ENCODE results near the gene NKAIN2.

Gene NKAIN2

DNA sequence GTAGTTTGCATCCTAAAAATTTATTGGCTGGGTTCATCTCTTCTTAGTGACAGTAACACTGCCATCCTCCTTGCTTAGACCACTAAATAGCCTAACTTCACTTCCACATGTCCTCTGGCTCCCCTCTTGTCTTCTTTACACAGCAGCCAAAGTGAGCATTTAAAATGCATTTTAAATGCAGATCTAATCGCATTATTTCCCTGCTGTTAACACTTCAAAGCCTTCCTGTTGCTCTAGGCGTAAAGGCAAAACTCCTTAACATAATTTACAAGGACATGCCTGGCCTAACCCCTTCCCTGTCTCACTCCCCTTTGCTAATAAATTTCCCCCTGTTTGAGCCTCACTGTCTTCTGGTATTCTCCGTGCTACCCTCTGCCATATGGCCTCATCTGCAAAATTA lies 26.5 kb downstream of the NKAIN2 start:
- no peaks in the 10 kb centered on the region for H3K27me3 Mint-ChIP-seq
- ATAC-seq (replicated peaks) = no peak
- H3K9me3 Mint-ChIP-seq = no peaks in the 10 kb centered on the region
- H3K36me3 Mint-ChIP-seq = no peaks in the 10 kb centered on the region
- H3K27ac Mint-ChIP-seq = no peak overlapping the region
- H3K4me1 Mint-ChIP-seq = no peaks in the 10 kb centered on the region
- no peak for DNase-seq
- H3K4me3 Mint-ChIP-seq = no peak overlapping the region

DNA sequence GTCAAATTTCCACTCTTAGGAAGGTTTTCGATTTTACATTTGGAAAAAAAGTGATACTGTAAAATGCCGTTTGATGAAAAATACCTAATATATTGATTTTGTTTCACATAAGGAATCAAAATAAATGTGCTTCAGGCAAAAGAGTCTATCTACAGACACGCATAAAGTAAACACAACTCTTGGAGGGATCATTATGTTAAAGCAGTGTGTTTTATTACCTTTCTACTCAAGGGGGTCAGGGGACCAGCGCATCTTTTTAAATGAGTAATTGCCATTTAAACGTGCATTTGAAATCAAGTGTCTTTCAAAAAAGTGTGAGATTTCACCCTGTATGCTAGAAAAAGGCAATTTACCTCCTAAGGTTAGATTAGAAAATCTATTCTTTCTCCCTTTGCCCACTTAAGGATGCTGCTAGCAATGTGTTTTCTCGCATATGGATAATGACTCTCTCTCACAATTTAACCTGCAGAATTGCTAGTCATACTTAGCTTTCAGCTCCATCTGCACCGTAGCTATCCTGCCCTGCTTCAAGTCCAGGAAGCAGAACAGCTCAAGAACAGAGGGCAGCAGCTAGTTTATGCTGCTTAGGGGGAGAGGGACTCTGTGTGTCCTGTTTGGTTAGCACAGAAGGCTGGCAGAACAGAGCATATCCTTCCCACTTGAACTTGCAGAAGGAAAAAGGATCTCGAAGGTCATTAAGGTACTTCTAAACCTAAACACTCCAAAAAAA lies 35.0 kb downstream of the NKAIN2 start:
- Mint-ChIP-seq H3K27ac (no peak overlapping the region), H3K36me3 (no peaks in the 10 kb centered on the region), H3K9me3 (no peaks in the 10 kb centered on the region), H3K27me3 (no peaks in the 10 kb centered on the region), H3K4me3 (no peak overlapping the region), H3K4me1 (no peaks in the 10 kb centered on the region)
- ATAC-seq (replicated peaks) = no peak
- no peak for DNase-seq

DNA sequence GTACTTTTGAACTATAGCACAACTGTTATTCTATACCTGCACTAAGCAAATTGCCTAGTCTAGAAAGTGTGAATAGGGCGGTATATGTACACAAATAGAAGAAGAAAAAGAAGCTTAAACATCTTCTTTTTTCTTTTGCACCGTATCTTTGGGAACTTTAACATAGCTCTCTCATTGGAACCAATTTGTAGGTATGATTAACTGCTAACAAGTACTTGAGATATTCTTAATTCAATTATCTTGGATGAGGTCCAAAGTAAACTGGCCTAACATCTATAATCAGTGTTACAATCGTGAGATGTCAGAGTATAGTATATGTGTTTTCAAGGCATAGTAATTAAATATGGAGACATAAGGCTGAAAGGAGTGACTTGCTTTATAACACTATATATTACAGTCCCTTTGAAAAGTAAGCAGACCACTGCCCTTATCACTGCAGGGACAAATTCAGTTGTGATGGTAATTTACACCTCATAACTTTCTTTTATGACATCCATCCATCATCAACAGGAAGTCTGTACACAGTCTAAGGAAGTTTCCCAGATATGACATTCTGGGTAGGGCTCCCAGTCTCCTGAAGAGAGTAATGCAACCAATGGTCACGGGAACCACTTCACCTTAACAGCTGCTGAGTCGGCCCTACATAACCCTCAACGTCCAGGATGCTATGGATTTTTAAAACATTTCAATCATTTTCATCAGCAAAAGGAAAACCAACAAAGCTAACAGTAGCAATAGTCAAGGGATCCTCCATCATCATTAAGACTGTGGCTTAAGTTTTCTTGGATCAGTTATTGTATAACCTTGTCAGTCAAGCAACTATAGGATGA lies 37.6 kb downstream of the NKAIN2 start:
- DNase-seq = no peak
- no peak overlapping the region for H3K27ac Mint-ChIP-seq
- no peaks in the 10 kb centered on the region for H3K9me3 Mint-ChIP-seq
- H3K4me3 Mint-ChIP-seq = no peak overlapping the region
- ATAC-seq (replicated peaks) = no peak
- H3K36me3 Mint-ChIP-seq = no peaks in the 10 kb centered on the region
- H3K4me1 Mint-ChIP-seq = no peaks in the 10 kb centered on the region
- no peaks in the 10 kb centered on the region for H3K27me3 Mint-ChIP-seq

DNA sequence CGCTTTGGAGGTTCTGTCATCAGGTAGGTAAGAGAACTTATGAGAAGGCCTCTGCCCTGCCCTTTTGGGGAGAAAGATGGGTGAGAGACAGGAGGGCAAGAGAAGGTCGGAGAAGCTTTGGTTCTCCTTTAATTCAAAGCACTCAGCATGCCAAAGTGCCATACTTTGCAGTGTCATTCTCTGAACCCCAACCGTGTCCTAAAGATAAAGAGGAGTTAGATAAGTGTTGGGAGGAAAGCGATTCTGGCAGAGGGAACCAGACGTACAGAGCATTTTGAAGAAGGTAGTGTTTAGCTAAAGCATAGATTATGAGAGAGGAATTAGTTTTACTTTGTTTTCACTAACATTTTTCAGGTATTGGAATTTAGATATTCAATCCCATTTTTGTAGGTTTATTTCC lies 40.3 kb downstream of the NKAIN2 start:
- H3K27me3 Mint-ChIP-seq = no peaks in the 10 kb centered on the region
- ATAC-seq (replicated peaks) = no peak
- H3K27ac Mint-ChIP-seq = no peak overlapping the region
- H3K9me3 Mint-ChIP-seq = peaks cover 0 to 2% of the 10 kb centered on the region in 2 donors
- no peaks in the 10 kb centered on the region for H3K4me1 Mint-ChIP-seq
- no peaks in the 10 kb centered on the region for H3K36me3 Mint-ChIP-seq
- DNase-seq = no peak
- H3K4me3 Mint-ChIP-seq = no peak overlapping the region

DNA sequence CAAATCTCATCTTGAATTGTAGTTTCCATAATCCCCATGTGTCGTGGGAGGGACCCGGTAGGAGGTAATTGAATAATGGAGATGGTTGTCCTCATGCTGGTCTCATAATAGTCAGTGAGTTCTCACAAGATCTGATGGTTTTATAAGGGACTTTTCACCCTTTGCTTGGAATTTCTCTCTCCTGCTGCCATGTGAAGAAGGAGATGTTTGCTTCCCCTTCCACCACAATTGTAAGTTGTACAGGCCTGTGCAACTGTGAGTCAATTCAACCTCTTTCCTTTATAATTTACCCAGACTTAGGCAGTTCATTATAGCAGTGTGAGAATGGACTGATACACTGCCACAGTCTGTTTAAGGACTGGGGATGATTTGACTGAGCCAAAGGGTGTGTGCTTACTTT lies 44.7 kb downstream of the NKAIN2 start:
- Mint-ChIP-seq H3K27me3 (no peaks in the 10 kb centered on the region), H3K4me3 (no peak overlapping the region), H3K36me3 (no peaks in the 10 kb centered on the region), H3K9me3 (peaks cover 0 to 2% of the 10 kb centered on the region in 2 donors), H3K4me1 (no peaks in the 10 kb centered on the region), H3K27ac (no peak overlapping the region)
- ATAC-seq (replicated peaks) (no peak), DNase-seq (no peak)

DNA sequence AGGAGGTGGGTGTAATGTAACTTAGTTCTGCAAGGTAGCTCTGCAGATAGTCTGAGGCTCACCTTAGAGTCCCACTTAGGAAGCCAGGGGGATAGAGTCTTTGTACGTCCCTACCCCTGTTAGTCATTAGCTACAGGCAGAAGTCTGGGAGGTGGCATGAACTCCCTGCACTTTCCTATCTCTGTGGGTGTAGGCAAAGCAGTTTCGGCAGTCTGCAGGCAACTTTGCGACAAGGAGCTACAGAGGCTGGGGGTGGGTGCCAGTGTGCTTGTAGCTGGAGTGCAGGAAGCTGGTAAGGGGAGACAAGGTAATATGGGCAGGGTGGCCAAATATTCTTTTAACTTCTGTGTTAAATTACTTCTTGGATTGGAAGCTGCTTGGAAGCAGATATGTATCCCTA lies 45.7 kb downstream of the NKAIN2 start:
- peaks cover 0 to 2% of the 10 kb centered on the region in 2 donors for H3K9me3 Mint-ChIP-seq
- no peak overlapping the region for H3K4me3 Mint-ChIP-seq
- no peaks in the 10 kb centered on the region for H3K27me3 Mint-ChIP-seq
- DNase-seq (no peak), ATAC-seq (replicated peaks) (no peak)
- no peak overlapping the region for H3K27ac Mint-ChIP-seq
- H3K36me3 Mint-ChIP-seq = no peaks in the 10 kb centered on the region
- no peaks in the 10 kb centered on the region for H3K4me1 Mint-ChIP-seq

DNA sequence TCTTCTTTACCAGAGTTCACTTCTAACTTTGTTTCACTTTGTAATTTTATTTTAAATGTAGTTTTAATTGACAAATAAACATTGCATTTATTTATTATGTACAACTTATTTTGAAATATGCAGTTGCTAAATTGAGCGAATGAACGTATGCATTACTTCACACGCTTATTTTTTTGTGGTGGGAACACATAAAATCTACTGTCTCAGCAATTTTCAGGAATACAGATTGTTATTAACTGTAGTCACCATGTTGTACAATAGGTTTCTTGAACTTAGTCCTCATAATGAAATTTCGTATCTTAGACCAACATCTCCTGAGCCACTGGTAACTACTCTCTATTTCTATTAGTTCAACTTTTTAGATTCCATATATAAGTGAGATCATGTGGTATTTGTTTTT lies 46.9 kb downstream of the NKAIN2 start:
- no peak overlapping the region for H3K4me3 Mint-ChIP-seq
- no peak overlapping the region for H3K27ac Mint-ChIP-seq
- H3K9me3 Mint-ChIP-seq = peaks cover 0 to 2% of the 10 kb centered on the region in 2 donors
- H3K27me3 Mint-ChIP-seq = no peaks in the 10 kb centered on the region
- no peaks in the 10 kb centered on the region for H3K36me3 Mint-ChIP-seq
- no peaks in the 10 kb centered on the region for H3K4me1 Mint-ChIP-seq
- ATAC-seq (replicated peaks) (no peak), DNase-seq (no peak)

DNA sequence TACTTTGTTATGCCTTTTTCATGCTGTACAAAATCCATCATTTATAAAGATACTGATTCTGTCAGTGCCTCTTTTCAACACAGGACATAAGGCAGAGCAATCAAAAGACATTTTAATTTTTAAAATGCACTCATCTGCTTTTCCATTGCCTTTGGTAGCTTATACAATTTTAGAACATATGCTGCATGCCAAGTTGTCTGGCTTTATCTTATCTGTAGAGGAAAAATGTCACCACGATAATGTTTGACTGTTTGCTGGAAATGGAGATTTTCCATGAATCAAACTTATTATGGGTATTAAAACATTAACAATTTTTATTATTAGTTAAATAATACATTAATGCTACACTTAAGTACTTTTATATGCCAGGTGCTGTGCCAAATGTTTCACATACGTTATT lies 50.5 kb downstream of the NKAIN2 start:
- DNase-seq = no peak
- Mint-ChIP-seq H3K27me3 (no peaks in the 10 kb centered on the region), H3K9me3 (no peaks in the 10 kb centered on the region), H3K27ac (no peak overlapping the region), H3K4me1 (no peaks in the 10 kb centered on the region), H3K4me3 (no peak overlapping the region), H3K36me3 (no peaks in the 10 kb centered on the region)
- ATAC-seq (replicated peaks) = no peak

DNA sequence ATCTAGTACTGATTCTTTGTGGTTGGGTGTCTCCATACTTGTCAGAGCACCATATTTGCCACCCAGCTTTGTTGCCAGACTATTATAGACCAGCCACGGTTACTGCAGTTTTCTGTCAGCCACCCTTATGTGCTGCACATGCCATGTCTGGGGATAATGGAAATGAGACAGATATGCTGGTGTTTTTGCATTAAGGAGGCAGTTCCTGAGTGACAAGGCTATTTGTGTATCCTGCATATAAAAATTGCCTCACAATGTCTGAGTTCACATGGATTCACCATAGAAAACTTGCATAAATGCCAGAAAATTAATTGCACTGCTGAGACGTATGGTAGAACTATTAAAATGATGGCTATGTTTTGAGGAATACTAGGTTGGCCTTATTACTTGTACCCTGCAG lies 51.8 kb downstream of the NKAIN2 start:
- no peak overlapping the region for H3K27ac Mint-ChIP-seq
- ATAC-seq (replicated peaks) (no peak), DNase-seq (no peak)
- no peaks in the 10 kb centered on the region for H3K27me3 Mint-ChIP-seq
- no peak overlapping the region for H3K4me3 Mint-ChIP-seq
- no peaks in the 10 kb centered on the region for H3K4me1 Mint-ChIP-seq
- no peaks in the 10 kb centered on the region for H3K36me3 Mint-ChIP-seq
- H3K9me3 Mint-ChIP-seq = no peaks in the 10 kb centered on the region

DNA sequence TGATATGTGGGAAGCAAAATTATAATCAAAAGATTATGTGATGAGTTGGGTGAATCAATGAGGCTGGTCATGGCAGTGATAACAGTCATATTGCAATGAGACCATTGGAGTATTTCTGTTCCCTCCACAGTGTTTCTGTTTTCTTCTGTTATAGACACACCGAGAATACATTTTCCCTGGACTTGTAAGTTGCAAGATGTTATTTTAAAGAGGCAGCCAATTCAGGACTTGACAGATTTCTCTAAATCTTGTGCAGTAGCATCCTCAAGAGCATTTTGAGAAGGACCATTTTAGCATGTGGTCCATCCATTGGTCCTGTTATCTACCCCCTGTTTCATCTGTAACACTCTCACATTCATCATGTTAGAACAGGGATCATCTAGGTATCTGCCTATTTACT lies 55.6 kb downstream of the NKAIN2 start:
- no peak overlapping the region for H3K27ac Mint-ChIP-seq
- DNase-seq (no peak), ATAC-seq (replicated peaks) (no peak)
- H3K27me3 Mint-ChIP-seq = no peaks in the 10 kb centered on the region
- H3K9me3 Mint-ChIP-seq = no peaks in the 10 kb centered on the region
- no peaks in the 10 kb centered on the region for H3K4me1 Mint-ChIP-seq
- H3K36me3 Mint-ChIP-seq = no peaks in the 10 kb centered on the region
- no peak overlapping the region for H3K4me3 Mint-ChIP-seq

DNA sequence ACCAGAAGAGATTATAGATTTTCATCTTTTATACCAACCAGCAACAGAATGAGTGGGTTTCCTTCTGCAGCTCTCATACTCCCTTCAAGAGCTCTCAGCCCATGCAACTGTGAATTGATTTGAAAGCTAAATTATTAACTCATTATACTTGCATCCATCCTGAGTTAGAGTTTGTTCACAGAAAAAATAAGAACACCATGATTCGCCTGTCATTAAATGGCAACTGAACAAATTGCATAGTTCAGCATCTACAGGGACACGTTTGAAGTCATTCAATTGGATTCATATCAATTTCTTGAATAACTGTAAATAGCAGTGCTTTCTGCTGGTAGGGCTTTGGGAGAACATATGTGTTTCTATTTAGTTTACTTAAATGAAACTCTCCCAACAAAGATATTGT lies 65.7 kb downstream of the NKAIN2 start:
- Mint-ChIP-seq H3K4me3 (no peak overlapping the region), H3K27me3 (no peaks in the 10 kb centered on the region), H3K9me3 (no peaks in the 10 kb centered on the region), H3K36me3 (no peaks in the 10 kb centered on the region), H3K27ac (no peak overlapping the region), H3K4me1 (no peaks in the 10 kb centered on the region)
- ATAC-seq (replicated peaks) (no peak), DNase-seq (no peak)

DNA sequence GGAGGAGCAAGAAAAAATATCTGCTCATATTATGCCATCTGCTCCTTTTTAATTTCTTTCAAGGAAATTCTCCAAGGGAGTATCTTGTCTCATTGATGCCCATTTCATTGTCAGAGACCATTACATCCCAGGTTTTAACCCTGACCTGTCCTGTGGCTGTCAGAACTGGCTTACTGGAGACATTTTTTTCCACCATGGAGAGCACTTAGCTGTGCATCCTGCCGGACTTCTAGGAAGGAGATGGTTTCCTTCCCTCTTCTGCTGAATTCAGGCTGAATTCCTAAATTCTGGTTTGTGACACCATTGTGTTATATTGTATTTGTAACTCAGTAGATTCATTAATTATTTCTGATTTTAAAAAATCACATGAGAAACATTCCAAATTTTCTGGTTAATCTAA lies 70.3 kb downstream of the NKAIN2 start:
- DNase-seq (no peak), ATAC-seq (replicated peaks) (no peak)
- Mint-ChIP-seq H3K4me1 (no peaks in the 10 kb centered on the region), H3K9me3 (no peaks in the 10 kb centered on the region), H3K4me3 (no peak overlapping the region), H3K27me3 (no peaks in the 10 kb centered on the region), H3K36me3 (no peaks in the 10 kb centered on the region), H3K27ac (no peak overlapping the region)

DNA sequence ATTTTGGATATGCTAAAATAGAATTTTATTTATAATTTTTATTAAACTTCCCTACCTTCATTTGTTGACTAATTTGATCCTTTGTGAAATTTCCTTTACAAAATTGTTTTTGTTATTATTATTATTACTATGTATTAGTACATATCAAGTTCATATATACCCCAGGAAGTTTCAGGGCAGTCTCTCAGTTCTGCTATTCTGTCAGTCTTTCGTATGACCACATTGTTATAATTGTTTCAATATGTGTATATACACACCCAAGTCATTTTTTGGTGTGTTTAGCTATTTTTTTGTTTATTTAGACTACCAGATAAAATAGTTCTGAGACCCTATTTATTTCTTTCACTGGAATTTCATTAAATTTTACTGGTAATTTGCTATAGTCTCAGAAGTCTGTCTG lies 72.1 kb downstream of the NKAIN2 start:
- H3K27me3 Mint-ChIP-seq = no peaks in the 10 kb centered on the region
- H3K4me3 Mint-ChIP-seq = no peak overlapping the region
- H3K27ac Mint-ChIP-seq = no peak overlapping the region
- H3K36me3 Mint-ChIP-seq = no peaks in the 10 kb centered on the region
- ATAC-seq (replicated peaks) = no peak
- DNase-seq = no peak
- H3K9me3 Mint-ChIP-seq = peaks cover 0 to 2% of the 10 kb centered on the region in 2 donors
- no peaks in the 10 kb centered on the region for H3K4me1 Mint-ChIP-seq

DNA sequence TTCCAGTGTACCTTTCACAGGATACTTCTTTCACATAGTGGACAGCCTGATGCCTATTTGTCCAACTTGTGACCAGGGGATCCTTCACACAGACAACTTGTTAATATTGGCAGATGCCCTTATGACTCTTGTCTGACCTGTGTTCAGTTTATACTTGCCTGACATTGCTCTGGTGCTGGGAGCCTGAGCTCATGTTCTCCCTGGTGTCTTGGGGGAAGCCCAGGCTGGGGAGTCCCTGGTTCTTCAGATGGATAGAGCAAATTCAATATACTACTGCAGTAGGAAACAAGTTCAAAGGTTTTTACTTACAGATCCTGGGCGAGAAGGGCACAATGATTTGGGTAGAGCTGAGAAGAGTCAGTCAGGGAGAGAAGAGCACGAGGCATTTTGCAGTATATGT lies 76.1 kb downstream of the NKAIN2 start:
- Mint-ChIP-seq H3K9me3 (peaks cover 0 to 6% of the 10 kb centered on the region in 2 donors), H3K27me3 (no peaks in the 10 kb centered on the region), H3K4me1 (no peaks in the 10 kb centered on the region), H3K27ac (no peak overlapping the region), H3K4me3 (no peak overlapping the region), H3K36me3 (no peaks in the 10 kb centered on the region)
- no peak for DNase-seq
- ATAC-seq (replicated peaks) = no peak

DNA sequence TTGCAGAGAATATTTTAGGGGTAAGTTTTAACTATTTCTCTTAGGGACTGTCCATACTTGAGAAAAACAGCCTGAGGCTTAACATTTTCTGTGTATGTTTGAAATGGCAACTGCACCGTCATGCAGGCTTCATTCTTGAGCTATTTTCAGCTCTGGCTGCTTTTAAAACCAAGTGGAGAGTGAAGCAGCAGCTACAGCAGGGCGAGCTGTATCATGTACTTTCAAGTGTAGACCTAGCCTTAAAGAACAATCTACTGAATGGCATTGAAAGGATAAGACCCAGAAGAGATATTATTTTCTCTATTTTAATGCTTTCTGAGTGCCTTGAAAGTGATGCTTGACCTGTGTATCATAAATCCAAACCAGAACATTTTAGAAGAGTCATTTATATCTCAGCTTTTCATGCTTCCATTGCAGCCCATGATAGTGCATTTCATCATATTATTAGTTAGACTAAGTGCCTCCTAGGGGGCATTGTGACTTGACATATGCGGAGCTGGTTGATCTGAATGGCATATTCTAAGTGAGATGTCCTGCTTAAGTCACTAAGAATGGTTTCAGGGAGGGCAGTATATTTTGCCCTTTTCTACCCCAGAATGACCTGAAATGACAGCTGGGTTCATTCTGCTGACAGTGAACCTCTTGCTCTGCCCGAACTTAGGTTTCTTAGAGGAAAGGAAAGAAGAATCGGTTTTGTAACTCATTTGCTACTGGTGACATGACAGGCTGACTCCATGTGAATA lies 85.3 kb downstream of the NKAIN2 start:
- no peak for DNase-seq
- Mint-ChIP-seq H3K9me3 (peaks cover 0 to 8% of the 10 kb centered on the region in 2 donors), H3K27ac (no peak overlapping the region), H3K4me1 (no peaks in the 10 kb centered on the region), H3K4me3 (no peak overlapping the region), H3K27me3 (no peaks in the 10 kb centered on the region), H3K36me3 (no peaks in the 10 kb centered on the region)
- no peak for ATAC-seq (replicated peaks)
